Trophoblast cell (in vitro differentiated cells and primary cell): ENCODE measurements around the gene SEL1L2.

Experiments
- DNase-seq, 2 donors: peaks; one replicate each; pipeline ENCODE4 v3.0.0-alpha.2; 2016
- H2AFZ ChIP-seq: 2 replicates; pipeline ENCODE4 v1.6.1; 2013; ENCODE audit warnings: low read length, moderate library complexity, mild to moderate bottlenecking; ENCODE audit not compliant: insufficient read depth, poor library complexity
- H2AK5ac ChIP-seq: 2 replicates; pipeline ENCODE4 v1.6.1; 2013; ENCODE audit warnings: mild to moderate bottlenecking, low read length
- H2BK120ac ChIP-seq: 2 replicates; pipeline ENCODE4 v1.6.1; 2013; ENCODE audit warnings: low read length, mild to moderate bottlenecking, moderate library complexity; ENCODE audit not compliant: insufficient read depth, poor library complexity
- H2BK12ac ChIP-seq: 2 replicates; pipeline ENCODE4 v1.6.1; 2013; ENCODE audit warnings: mild to moderate bottlenecking, low read length, moderate library complexity
- H2BK5ac ChIP-seq: 2 replicates; pipeline ENCODE4 v1.6.1; 2013; ENCODE audit warnings: low read length, low read depth, moderate library complexity, mild to moderate bottlenecking; ENCODE audit not compliant: poor library complexity
- H3K14ac ChIP-seq: 2 replicates; pipeline ENCODE4 v1.6.1; 2013; ENCODE audit warnings: mild to moderate bottlenecking, low read length
- H3K18ac ChIP-seq: 2 replicates; pipeline ENCODE4 v1.6.1; 2013; ENCODE audit warnings: mild to moderate bottlenecking, low read length
- H3K23ac ChIP-seq: 2 replicates; pipeline ENCODE4 v1.6.1; 2013; ENCODE audit warnings: low read length
- H3K27ac ChIP-seq: 2 replicates; pipeline ENCODE4 v1.5.1; 2013; ENCODE audit warnings: low read depth, mild to moderate bottlenecking, inconsistent platforms, low read length, moderate library complexity
- H3K27me3 ChIP-seq: 2 replicates; pipeline ENCODE4 v1.6.1; 2013; ENCODE audit warnings: inconsistent platforms, mild to moderate bottlenecking, low read length, moderate library complexity; ENCODE audit not compliant: insufficient read depth
- H3K36me3 ChIP-seq, 2 experiments: 1 replicate in 1 of 2; 2 replicates in 1 of 2; pipeline ENCODE4 v1.6.1; 2013; ENCODE audit warnings: low read length in 2 of 2, mild to moderate bottlenecking in 2 of 2, moderate library complexity in 1 of 2; ENCODE audit not compliant: insufficient read depth in 2 of 2, control insufficient read depth in 1 of 2
- H3K4ac ChIP-seq: 2 replicates; pipeline ENCODE4 v1.6.1; 2013; ENCODE audit warnings: low read depth, mild to moderate bottlenecking, low read length, moderate library complexity
- H3K4me1 ChIP-seq, 2 experiments: 1 replicate in 1 of 2; 2 replicates in 1 of 2; pipeline ENCODE4 v1.6.1; 2013; ENCODE audit warnings: low read length in 2 of 2, mild to moderate bottlenecking in 2 of 2, moderate library complexity in 1 of 2; ENCODE audit not compliant: insufficient read depth in 2 of 2, control insufficient read depth in 1 of 2
- H3K4me2 ChIP-seq: 2 replicates; pipeline ENCODE4 v1.6.1; 2013; ENCODE audit warnings: inconsistent platforms, mild to moderate bottlenecking, low read length, moderate library complexity
- H3K4me3 ChIP-seq: 2 replicates; pipeline ENCODE4 v1.5.1; 2013; ENCODE audit warnings: mild to moderate bottlenecking, low read depth, low read length, inconsistent platforms
- H3K79me1 ChIP-seq: one replicate; pipeline ENCODE4 v1.6.1; 2013; ENCODE audit warnings: low read length
- H3K79me2 ChIP-seq: 2 replicates; pipeline ENCODE4 v1.6.1; 2013; ENCODE audit warnings: low read length, mild to moderate bottlenecking; ENCODE audit not compliant: control insufficient read depth, insufficient read depth, poor library complexity
- H3K9ac ChIP-seq: 2 replicates; pipeline ENCODE4 v1.6.1; 2013; ENCODE audit warnings: mild to moderate bottlenecking, low read length
- H3K9me3 ChIP-seq: 2 replicates; pipeline ENCODE4 v1.6.1; 2013; ENCODE audit warnings: low read depth, mild to moderate bottlenecking, control low read depth, inconsistent platforms, low read length; ENCODE audit not compliant: insufficient read depth
- H4K12ac ChIP-seq: 2 replicates; pipeline ENCODE4 v1.6.1; 2013; ENCODE audit warnings: low read depth, mild to moderate bottlenecking, low read length, moderate library complexity
- H4K8ac ChIP-seq: 2 replicates; pipeline ENCODE4 v1.6.1; 2013; ENCODE audit warnings: low read depth, mild to moderate bottlenecking, low read length, moderate library complexity
- H4K91ac ChIP-seq: one replicate; pipeline ENCODE4 v1.6.1; 2013; ENCODE audit warnings: low read depth, mild to moderate bottlenecking, low read length, moderate library complexity
- WGBS: extraction: QIAGEN DNeasy Blood & Tissue Kit; methylation state at CpG from one replicate; pipeline ENCODE4 v1.1.7; 2013; ENCODE audit warnings: missing lambda C conversion rate; ENCODE audit not compliant: insufficient read length, insufficient coverage; ENCODE audit errors: extremely low coverage; 5-methylcytosine and 5-hydroxymethylcytosine counted together

Gene SEL1L2

DNA sequence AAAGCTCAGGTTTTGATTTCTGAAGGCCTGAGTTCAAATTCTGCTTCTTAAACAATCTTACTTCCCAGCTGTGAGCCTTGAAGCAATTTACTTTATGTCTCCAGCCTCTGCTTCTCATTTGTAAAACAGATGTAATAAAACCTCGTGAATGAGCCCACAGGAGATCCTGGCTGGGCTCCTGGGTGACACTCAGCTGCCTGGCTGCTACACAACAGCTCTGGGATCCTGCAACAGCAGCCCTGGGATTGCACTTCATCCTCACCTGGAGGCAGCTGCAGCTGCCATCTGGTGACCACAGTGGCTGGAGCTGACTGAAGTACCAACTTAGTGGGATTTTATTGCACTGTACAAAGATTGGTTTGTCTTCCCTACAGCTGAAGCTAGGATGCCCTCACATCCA lies 107.0 kb downstream of the SEL1L2 start:
- Histone ChIP-seq H3K14ac (no peak overlapping the region), H2AK5ac (no peak overlapping the region), H3K4ac (no peak overlapping the region), H2AFZ (no peak overlapping the region), H2BK12ac (no peak overlapping the region), H3K4me3 (no peak overlapping the region), H4K91ac (no peak overlapping the region), H2BK5ac (no peak overlapping the region), H3K36me3 (no peaks in the 10 kb centered on the region), H3K4me1 (no peaks in the 10 kb centered on the region), H3K18ac (no peak overlapping the region), H3K27ac (no peak overlapping the region), H3K23ac (no peak overlapping the region), H3K79me1 (no peaks in the 10 kb centered on the region), H2BK120ac (no peak overlapping the region), H4K8ac (no peak overlapping the region), H4K12ac (no peak overlapping the region), H3K9ac (no peak overlapping the region), H3K9me3 (no peaks in the 10 kb centered on the region), H3K27me3 (no peaks in the 10 kb centered on the region), H3K79me2 (no peaks in the 10 kb centered on the region), H3K4me2 (no peak overlapping the region)
- DNase-seq: no peak
- no CpG with 5 or more reads among the region's 1 CpG for WGBS

DNA sequence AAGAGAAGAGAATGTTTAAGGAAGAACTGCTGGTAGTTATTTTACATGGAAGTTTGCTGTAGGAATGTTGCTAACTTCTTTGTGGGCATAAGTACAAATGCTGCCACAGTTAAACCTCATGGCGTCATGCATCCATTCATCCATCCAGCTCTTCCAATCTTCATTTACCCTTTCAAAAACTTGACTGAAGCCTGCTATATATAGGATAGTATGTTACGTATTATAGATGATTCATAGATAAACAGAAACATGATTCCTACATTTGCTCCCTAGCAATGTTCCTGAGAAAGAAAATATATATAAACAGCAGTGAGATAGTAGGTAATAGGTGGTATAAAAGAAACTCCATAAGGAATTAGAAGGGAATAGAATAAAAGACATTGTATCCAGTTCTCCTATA lies 111.8 kb downstream of the SEL1L2 start:
- H2BK12ac ChIP-seq: no peak overlapping the region
- no peak overlapping the region for H3K27ac ChIP-seq
- no peak overlapping the region for H3K4me2 ChIP-seq
- H3K14ac ChIP-seq: no peak overlapping the region
- H2AK5ac ChIP-seq: no peak overlapping the region
- H2AFZ ChIP-seq: no peak overlapping the region
- H3K27me3 ChIP-seq: no peaks in the 10 kb centered on the region
- no peaks in the 10 kb centered on the region for H3K36me3 ChIP-seq
- H4K12ac ChIP-seq: no peak overlapping the region
- H2BK5ac ChIP-seq: no peak overlapping the region
- H3K4me1 ChIP-seq: no peaks in the 10 kb centered on the region
- H3K18ac ChIP-seq: no peak overlapping the region
- DNase-seq: no peak
- no peak overlapping the region for H4K8ac ChIP-seq
- H3K79me1 ChIP-seq: no peaks in the 10 kb centered on the region
- H3K4me3 ChIP-seq: no peak overlapping the region
- H3K9me3 ChIP-seq: no peaks in the 10 kb centered on the region
- no CpG with 5 or more reads among the region's 2 CpGs for WGBS
- no peak overlapping the region for H3K9ac ChIP-seq
- no peak overlapping the region for H3K23ac ChIP-seq
- H2BK120ac ChIP-seq: no peak overlapping the region
- no peak overlapping the region for H4K91ac ChIP-seq
- H3K79me2 ChIP-seq: no peaks in the 10 kb centered on the region
- no peak overlapping the region for H3K4ac ChIP-seq

DNA sequence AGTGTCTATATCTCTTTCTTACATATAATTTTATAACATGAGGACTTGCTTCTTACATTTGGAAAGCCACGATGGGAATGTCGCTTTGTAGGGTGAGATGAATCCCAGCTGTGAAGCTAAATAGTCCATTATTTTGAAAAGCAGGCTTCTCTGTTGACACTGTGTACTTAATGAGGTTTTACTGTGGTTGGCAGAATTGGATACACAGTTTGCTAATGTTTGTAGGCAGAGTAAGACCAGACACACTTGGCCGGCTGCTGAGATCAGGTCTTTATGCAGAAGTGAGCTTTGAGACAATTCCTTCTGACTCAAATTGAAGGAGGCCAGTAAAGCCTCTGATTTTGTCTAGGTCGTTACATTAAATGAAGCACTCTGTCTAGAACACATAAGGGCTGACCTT lies 112.6 kb downstream of the SEL1L2 start:
- H2BK12ac ChIP-seq: no peak overlapping the region
- no peak overlapping the region for H3K4me3 ChIP-seq
- H3K9ac ChIP-seq: no peak overlapping the region
- H3K14ac ChIP-seq: no peak overlapping the region
- WGBS: no CpG with 5 or more reads among the region's 4 CpGs
- no peak overlapping the region for H2AFZ ChIP-seq
- H3K4me1 ChIP-seq: no peaks in the 10 kb centered on the region
- H3K18ac ChIP-seq: no peak overlapping the region
- no peaks in the 10 kb centered on the region for H3K9me3 ChIP-seq
- H3K36me3 ChIP-seq: no peaks in the 10 kb centered on the region
- no peaks in the 10 kb centered on the region for H3K79me1 ChIP-seq
- H3K4ac ChIP-seq: no peak overlapping the region
- H4K91ac ChIP-seq: no peak overlapping the region
- no peaks in the 10 kb centered on the region for H3K27me3 ChIP-seq
- H4K8ac ChIP-seq: no peak overlapping the region
- H4K12ac ChIP-seq: no peak overlapping the region
- no peak overlapping the region for H2BK5ac ChIP-seq
- H2BK120ac ChIP-seq: no peak overlapping the region
- H2AK5ac ChIP-seq: no peak overlapping the region
- H3K4me2 ChIP-seq: no peak overlapping the region
- no peak for DNase-seq
- H3K23ac ChIP-seq: no peak overlapping the region
- H3K27ac ChIP-seq: no peak overlapping the region
- H3K79me2 ChIP-seq: no peaks in the 10 kb centered on the region

DNA sequence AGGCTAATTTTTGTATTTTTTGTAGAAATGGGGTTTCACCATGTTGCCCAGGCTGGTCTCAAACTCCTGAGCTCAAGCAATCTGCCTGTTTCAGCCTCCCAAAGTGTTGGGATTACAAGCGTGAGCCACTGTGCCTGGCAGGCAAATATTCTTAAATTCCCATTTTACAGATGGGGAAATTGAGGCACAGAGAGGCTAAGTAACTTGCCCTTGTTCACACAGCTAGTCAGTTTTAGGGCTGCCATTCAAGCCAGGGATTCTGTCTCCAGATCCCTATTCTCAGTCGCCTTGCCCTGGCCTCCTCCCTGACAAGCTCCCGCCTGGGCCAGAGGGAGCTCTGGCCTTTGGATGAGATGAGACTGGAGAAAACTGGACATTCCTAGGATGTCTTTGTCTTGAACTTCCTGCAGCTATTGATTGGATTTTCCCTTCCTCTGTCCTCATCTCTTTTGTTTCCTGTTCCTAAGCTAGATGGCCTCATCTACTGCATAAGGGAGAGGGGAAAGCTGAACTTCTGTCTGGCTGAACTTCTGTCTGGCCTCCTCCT lies 115.1 kb downstream of the SEL1L2 start:
- Histone ChIP-seq H3K79me2 (no peaks in the 10 kb centered on the region), H3K27ac (no peak overlapping the region), H3K14ac (no peak overlapping the region), H3K36me3 (no peaks in the 10 kb centered on the region), H3K4me1 (no peaks in the 10 kb centered on the region), H2AFZ (no peak overlapping the region), H4K91ac (no peak overlapping the region), H2BK12ac (no peak overlapping the region), H3K27me3 (no peaks in the 10 kb centered on the region), H3K79me1 (no peaks in the 10 kb centered on the region), H4K12ac (no peak overlapping the region), H3K9me3 (no peaks in the 10 kb centered on the region), H3K4ac (no peak overlapping the region), H3K18ac (no peak overlapping the region), H2BK120ac (no peak overlapping the region), H3K23ac (no peak overlapping the region), H4K8ac (no peak overlapping the region), H3K4me2 (no peak overlapping the region), H3K4me3 (no peak overlapping the region), H2AK5ac (no peak overlapping the region), H3K9ac (no peak overlapping the region), H2BK5ac (no peak overlapping the region)
- no CpG with 5 or more reads among the region's 3 CpGs for WGBS
- no peak for DNase-seq
